Subcutaneous adipose tissue (tissue), 4 donors: ENCODE measurements around the gene LDLRAD4. TPM values are rescaled to one million over a fixed set of nuclear protein-coding genes. Genes with fewer than 3 reads are reported as not detected.

ENCODE experiments used
- CTCF ChIP-seq: fragments of 450-650 bp; IDR thresholded peaks from one replicate; pipeline ENCODE4 v1.5.1; 2016; ENCODE audit warnings: low read depth, mild to moderate bottlenecking, control low read depth, antibody characterized with exemption, moderate library complexity
- total RNA-seq, 4 donors: library from RNA; depleted of rRNA; stranded (reverse); fragments of >200 nt; gene quantifications; one replicate each; pipeline ENCODE4 v1.1.0, GENCODE V29; 2016

LDLRAD4 gene
- total RNA-seq, 4 donors from 2014 or later: 16.4 to 28.4 (median 21.6) TPM

GRCh38 chr18:13463526-13464210 lies 245.1 kb downstream of the LDLRAD4 start:
- no peak for TF ChIP-seq CTCF

- no peak for TF ChIP-seq CTCF
These were observed 246.0 kb downstream of the LDLRAD4 start for GRCh38 chr18:13464432-13465123.

GRCh38 chr18:13465124-13465446 lies 246.5 kb downstream of the LDLRAD4 start:
- no peak for TF ChIP-seq CTCF

- no peak for TF ChIP-seq CTCF
These were observed 246.9 kb downstream of the LDLRAD4 start for GRCh38 chr18:13465476-13465875.

GRCh38 chr18:13470516-13471197 lies 252.1 kb downstream of the LDLRAD4 start:
- no peak for TF ChIP-seq CTCF

GRCh38 chr18:13471198-13471845 lies 252.8 kb downstream of the LDLRAD4 start:
- TF ChIP-seq CTCF: no peak
